ENCODE results near the gene TSPAN15.

The TSPAN15 gene

DNA sequence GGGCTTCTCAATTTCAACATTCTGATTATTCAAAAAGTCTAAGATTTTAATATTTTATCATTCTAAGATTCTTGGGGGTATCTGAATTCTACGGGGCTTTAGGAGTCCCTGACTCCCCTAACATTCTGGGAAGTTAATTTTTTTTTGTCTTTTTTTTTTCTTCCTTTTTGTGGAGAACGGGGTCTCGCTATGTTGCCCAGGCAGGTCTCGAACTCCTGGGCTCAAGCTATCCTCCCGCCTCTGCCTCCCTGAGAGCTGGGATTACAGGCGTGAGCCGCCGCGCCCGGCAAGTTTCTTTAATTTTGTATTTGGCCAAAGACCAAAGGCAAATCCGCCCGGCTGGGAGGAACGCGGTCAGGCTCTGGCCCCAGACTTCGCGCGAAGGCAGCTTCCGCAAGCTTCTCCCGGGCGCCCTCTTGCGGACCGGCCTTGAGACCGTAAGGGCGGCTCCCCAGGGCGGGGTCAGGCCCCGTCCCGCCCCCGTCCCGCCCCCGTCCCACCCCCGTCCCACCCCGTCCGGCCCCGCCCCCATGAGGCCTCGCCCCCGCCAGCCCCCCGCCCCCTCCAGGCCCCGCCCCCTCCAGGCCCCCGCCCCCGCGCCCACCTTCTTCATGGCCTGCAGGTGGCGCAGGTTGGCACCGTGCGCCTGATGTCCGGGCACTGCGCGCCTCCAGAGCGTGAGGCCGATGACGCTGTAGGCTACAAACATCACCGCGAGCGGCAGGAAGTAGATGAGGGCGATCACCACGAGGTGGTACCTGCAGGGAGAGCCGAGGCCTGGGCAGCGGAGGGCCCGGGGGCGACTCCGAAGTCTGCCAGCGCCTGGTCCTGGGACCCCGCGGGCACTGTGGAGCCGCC lies 42.7 kb upstream of the TSPAN15 start:
- peaks cover 25% of the 10 kb centered on the region for H3K4me1 ChIP-seq (ENCODE audit: insufficient read depth, low read length, severe bottlenecking)
- H3K4me3 ChIP-seq (ENCODE audit: low read depth, low read length, poor library complexity, severe bottlenecking), result peak overlapping the region; percentile 35
- H3K27me3 ChIP-seq (ENCODE audit: insufficient read depth, low read length), result no peaks in the 10 kb centered on the region
- no peaks in the 10 kb centered on the region for H4K20me1 ChIP-seq (ENCODE audit: insufficient read depth, low read length)
- no peaks in the 10 kb centered on the region for H3K9me2 ChIP-seq (ENCODE audit: low read depth, low read length)
- TF ChIP-seq EZH2 (IDR thresholded peaks at IDR 0.05; ENCODE audit: borderline replicate concordance, low read length) (no peak), CTCF (IDR thresholded peaks at IDR 0.05; ENCODE audit: low read length) (peak; percentile 34)
- no peaks in the 10 kb centered on the region for H3K9me3 ChIP-seq (ENCODE audit: low read length)
- H2AFZ ChIP-seq (ENCODE audit: low read length), result 0 out of 2 replicates have a peak overlapping the region, but pooled peaks have one; percentile 81
- no peaks in the 10 kb centered on the region for H3F3A ChIP-seq (ENCODE audit: insufficient read depth, low read length)
- peak overlapping the region; percentile 64 for H3K4me2 ChIP-seq (ENCODE audit: low read length)
- no peaks in the 10 kb centered on the region for H3K79me2 ChIP-seq (ENCODE audit: insufficient read depth, low read length)
- peaks cover 4% of the 10 kb centered on the region; the same call in 1 of the 2 replicates for H3K36me3 ChIP-seq (ENCODE audit: insufficient read depth, low read length)
- peak overlapping the region; percentile 10 for H3K27ac ChIP-seq (ENCODE audit: low read depth, low read length, poor library complexity, severe bottlenecking)
- H3K9ac ChIP-seq (ENCODE audit: low read length), result peak overlapping the region; percentile 50

DNA sequence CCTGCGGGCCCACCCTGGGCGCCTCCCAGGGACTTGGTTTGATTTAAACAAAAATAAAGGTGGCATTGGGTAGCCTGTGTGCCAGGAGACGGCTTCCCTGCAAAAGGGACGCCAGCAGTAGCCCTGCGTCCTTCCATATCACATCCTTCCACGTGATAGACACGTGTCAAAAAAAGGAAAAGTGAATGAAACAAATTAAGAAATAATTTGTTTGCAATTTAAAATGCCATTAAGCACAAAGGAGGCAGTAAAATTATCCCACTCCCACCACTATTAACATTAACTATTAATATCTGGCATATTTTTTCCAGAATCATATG lies 42.1 kb upstream of the TSPAN15 start:
- no peak overlapping the region for H3K27ac ChIP-seq (ENCODE audit: low read depth, low read length, poor library complexity, severe bottlenecking)

GRCh38 chr10:69409968-69410367 lies 41.3 kb upstream of the TSPAN15 start:
- Histone ChIP-seq H2AFZ (ENCODE audit: low read length) (no peak overlapping the region), H3K9me2 (ENCODE audit: low read depth, low read length) (no peaks in the 10 kb centered on the region), H3K79me2 (ENCODE audit: insufficient read depth, low read length) (no peaks in the 10 kb centered on the region), H3K4me3 (ENCODE audit: low read depth, low read length, poor library complexity, severe bottlenecking) (no peak overlapping the region), H3K4me2 (ENCODE audit: low read length) (no peak overlapping the region), H3K36me3 (ENCODE audit: insufficient read depth, low read length) (no peaks in the 10 kb centered on the region), H3K9me3 (ENCODE audit: low read length) (no peaks in the 10 kb centered on the region), H3F3A (ENCODE audit: insufficient read depth, low read length) (no peaks in the 10 kb centered on the region), H3K4me1 (ENCODE audit: insufficient read depth, low read length, severe bottlenecking) (peaks cover 25% of the 10 kb centered on the region), H3K27ac (ENCODE audit: low read depth, low read length, poor library complexity, severe bottlenecking) (no peak overlapping the region), H3K27me3 (ENCODE audit: insufficient read depth, low read length) (no peaks in the 10 kb centered on the region; the same call in 1 of the 2 replicates), H4K20me1 (ENCODE audit: insufficient read depth, low read length) (no peaks in the 10 kb centered on the region), H3K9ac (ENCODE audit: low read length) (no peak overlapping the region)
- no peak for TF ChIP-seq CTCF (IDR thresholded peaks at IDR 0.05; ENCODE audit: low read length)
- no peak for TF ChIP-seq EZH2 (IDR thresholded peaks at IDR 0.05; ENCODE audit: borderline replicate concordance, low read length)

More for the DNA sequence above, 42.1 kb upstream of the TSPAN15 start:
- Histone ChIP-seq H2AFZ (ENCODE audit: low read length) (peak overlapping the region; percentile 81; the same call in 1 of the 2 replicates), H3K9ac (ENCODE audit: low read length) (peak overlapping the region; percentile 50), H3K4me2 (ENCODE audit: low read length) (peak overlapping the region; percentile 64), H3K27me3 (ENCODE audit: insufficient read depth, low read length) (no peaks in the 10 kb centered on the region; the same call in 1 of the 2 replicates), H3K9me2 (ENCODE audit: low read depth, low read length) (no peaks in the 10 kb centered on the region), H3K4me1 (ENCODE audit: insufficient read depth, low read length, severe bottlenecking) (peaks cover 25% of the 10 kb centered on the region), H3K79me2 (ENCODE audit: insufficient read depth, low read length) (no peaks in the 10 kb centered on the region), H3F3A (ENCODE audit: insufficient read depth, low read length) (no peaks in the 10 kb centered on the region), H3K4me3 (ENCODE audit: low read depth, low read length, poor library complexity, severe bottlenecking) (peak overlapping the region; percentile 35), H4K20me1 (ENCODE audit: insufficient read depth, low read length) (no peaks in the 10 kb centered on the region), H3K36me3 (ENCODE audit: insufficient read depth, low read length) (no peaks in the 10 kb centered on the region), H3K9me3 (ENCODE audit: low read length) (no peaks in the 10 kb centered on the region)
- TF ChIP-seq CTCF (IDR thresholded peaks at IDR 0.05; ENCODE audit: low read length) (no peak), EZH2 (IDR thresholded peaks at IDR 0.05; ENCODE audit: borderline replicate concordance, low read length) (no peak)
